Calu3 (cell line): ENCODE measurements around the gene EME2. TPM values are rescaled to one million over a fixed set of nuclear protein-coding genes. Genes with fewer than 3 reads are reported as not detected.

Experiments
- BruUV-seq: library from RNA; stranded (reverse); fragments of 400-500 nt; replicated peaks from 2 replicates; lab custom pipeline; 2021; lab: Mats Ljungman, UMichigan
- CTCF ChIA-PET: fragments of 300-600 bp; sonication (Branson Sonifier 250); formaldehyde crosslinking; loops from one replicate; lab custom pipeline; 2022; ENCODE audit warnings: antibody characterized with exemption; lab: Charles Lee
- DNase-seq: peaks from one replicate; pipeline ENCODE4 v3.0.0; 2022
- H3K27ac Mint-ChIP-seq: one replicate; pipeline ENCODE4 v1.8.0; 2022; ENCODE audit warnings: mixed read lengths; ENCODE audit not compliant: unreplicated experiment
- H3K27me3 Mint-ChIP-seq: one replicate; pipeline ENCODE4 v1.8.0; 2022; ENCODE audit warnings: mixed read lengths; ENCODE audit not compliant: unreplicated experiment
- H3K36me3 Mint-ChIP-seq: one replicate; pipeline ENCODE4 v1.8.0; 2022; ENCODE audit warnings: mild to moderate bottlenecking, moderate library complexity, mixed read lengths; ENCODE audit not compliant: insufficient read depth, unreplicated experiment
- H3K4me1 Mint-ChIP-seq: one replicate; pipeline ENCODE4 v1.8.0; 2022; ENCODE audit warnings: mild to moderate bottlenecking, low read depth, mixed read lengths; ENCODE audit not compliant: unreplicated experiment
- H3K4me3 Mint-ChIP-seq: one replicate; pipeline ENCODE4 v1.8.0; 2022; ENCODE audit warnings: mild to moderate bottlenecking, low read depth, moderate library complexity, mixed read lengths; ENCODE audit not compliant: unreplicated experiment
- H3K9me3 Mint-ChIP-seq: one replicate; pipeline ENCODE4 v1.8.0; 2022; ENCODE audit warnings: low read depth, mixed read lengths; ENCODE audit not compliant: unreplicated experiment
- CTCF ChIP-seq: fragments of 200-600 bp; IDR thresholded peaks from one replicate; pipeline ENCODE4 v1.8.0; 2022; ENCODE audit warnings: antibody characterized with exemption; ENCODE audit not compliant: unreplicated experiment
- intact Hi-C: fragments of 100-400 bp; cut with micrococcal nuclease; formaldehyde crosslinking; loops from one replicate; pipeline ENCODE4 v1.10.0; 2022; ENCODE audit not compliant: unreplicated experiment
- total RNA-seq: library from RNA; stranded (reverse); gene quantifications from 2 replicates; pipeline ENCODE4 v1.2.3, GENCODE V29; 2022

The EME2 gene
- total RNA-seq, 1 experiment from 2014 or later, result 30.8 TPM

GRCh38 chr16:1727651-1728624 lies 44.7 kb upstream of the EME2 start:
- Mint-ChIP-seq H3K36me3 (peaks cover 36% of the 10 kb centered on the region), H3K9me3 (no peaks in the 10 kb centered on the region), H3K4me1 (peaks cover 9% of the 10 kb centered on the region), H3K4me3 (no peak overlapping the region), H3K27me3 (no peaks in the 10 kb centered on the region), H3K27ac (no peak overlapping the region)
- CTCF ChIA-PET, result no interaction called here
- DNase-seq, result no peak
- no peak for TF ChIP-seq CTCF
- BruUV-seq, result no TSS peak
- intact Hi-C loops, result no loop called here

- BruUV-seq, result no TSS peak
- intact Hi-C loops, result no loop called here
- no peak for TF ChIP-seq CTCF
- Mint-ChIP-seq H3K27me3 (no peaks in the 10 kb centered on the region), H3K27ac (no peak overlapping the region), H3K9me3 (no peaks in the 10 kb centered on the region), H3K36me3 (peaks cover 36% of the 10 kb centered on the region), H3K4me3 (no peak overlapping the region), H3K4me1 (no peaks in the 10 kb centered on the region)
- CTCF ChIA-PET, result interaction anchor here (0.5 kb wide), 1 partner anchor 1570 kb away, joined by 3 read pairs; no protein-coding TSS in a partner anchor
- no peak for DNase-seq
Observed at GRCh38 chr16:1729026-1729425, 43.6 kb upstream of the EME2 start.

- Mint-ChIP-seq H3K4me1 (no peaks in the 10 kb centered on the region), H3K27me3 (no peaks in the 10 kb centered on the region), H3K9me3 (no peaks in the 10 kb centered on the region), H3K4me3 (no peak overlapping the region), H3K27ac (no peak overlapping the region), H3K36me3 (peaks cover 36% of the 10 kb centered on the region)
- intact Hi-C loops, result no loop called here
- CTCF ChIA-PET, result no interaction called here
- BruUV-seq, result no TSS peak
- no peak for DNase-seq
- no peak for TF ChIP-seq CTCF
Observed at GRCh38 chr16:1729445-1729844, 43.2 kb upstream of the EME2 start.

- Mint-ChIP-seq H3K27me3 (no peaks in the 10 kb centered on the region), H3K4me3 (no peak overlapping the region), H3K36me3 (peaks cover 36% of the 10 kb centered on the region), H3K27ac (no peak overlapping the region), H3K4me1 (no peaks in the 10 kb centered on the region), H3K9me3 (no peaks in the 10 kb centered on the region)
- intact Hi-C loops, result no loop called here
- no peak for TF ChIP-seq CTCF
- BruUV-seq, result no TSS peak
- DNase-seq, result no peak
- CTCF ChIA-PET, result interaction anchor here (0.7 kb wide), 1 partner anchor 519 kb away, joined by 3 read pairs; no protein-coding TSS in a partner anchor
Observed at GRCh38 chr16:1731073-1731472, 41.5 kb upstream of the EME2 start.
